Effector memory CD8-positive, alpha-beta T cell (primary cell): ENCODE data around the gene PPIH.
"Not testable (repeated sequence)": the region's sequence is repeated elsewhere in the genome, so short reads cannot be mapped to it uniquely, and the experiment has no call there.

Experiments used
- ATAC-seq: fragments of 150-1000 bp; cut with Tn5 transposase; replicated peaks from 2 replicates; pipeline ENCODE4 v1.10.0; 2021; ENCODE audit warnings: mild to moderate bottlenecking, moderate library complexity
- DNase-seq, 3 experiments: peaks; one replicate each; pipeline ENCODE4 v3.0.0; 2021
- H3K27ac Mint-ChIP-seq, 2 donors: one replicate each; pipeline ENCODE4 v1.8.0; 2022; ENCODE audit warnings: mild to moderate bottlenecking in 2 of 2, mixed read lengths in 2 of 2, moderate library complexity in 2 of 2
- H3K27me3 Mint-ChIP-seq, 2 donors: one replicate each; pipeline ENCODE4 v1.8.0; 2022; ENCODE audit warnings: mixed read lengths in 2 of 2
- H3K36me3 Mint-ChIP-seq: one replicate; pipeline ENCODE4 v1.8.0; 2022; ENCODE audit warnings: mild to moderate bottlenecking, moderate library complexity, mixed read lengths; ENCODE audit not compliant: insufficient read depth
- H3K4me1 Mint-ChIP-seq, 2 donors: one replicate each; pipeline ENCODE4 v1.8.0; 2022; ENCODE audit warnings: low read depth in 2 of 2, mixed read lengths in 2 of 2
- H3K4me3 Mint-ChIP-seq, 2 donors: one replicate each; pipeline ENCODE4 v1.8.0; 2022; ENCODE audit warnings: mild to moderate bottlenecking in 2 of 2, mixed read lengths in 2 of 2, moderate library complexity in 2 of 2
- H3K9me3 Mint-ChIP-seq, 2 donors: one replicate each; pipeline ENCODE4 v1.8.0; 2022; ENCODE audit warnings: mixed read lengths in 2 of 2

Gene PPIH

GRCh38 chr1:42690477-42691156, 32.4 kb downstream of the PPIH start:
- Mint-ChIP-seq H3K4me1 (peaks cover 46 to 83% of the 10 kb centered on the region in 2 donors), H3K36me3 (peaks cover 47% of the 10 kb centered on the region), H3K27ac (no peak overlapping the region), H3K4me3 (peak overlapping the region; percentile 17 to 95), H3K9me3 (no peaks in the 10 kb centered on the region), H3K27me3 (no peaks in the 10 kb centered on the region)
- peak; percentile 35 for ATAC-seq
- DNase-seq, result no peak

- Mint-ChIP-seq H3K9me3 (no peaks in the 10 kb centered on the region), H3K4me3 (peak overlapping the region in 1 of 2 donors; percentile 95)
These were observed 32.9 kb downstream of the PPIH start for GRCh38 chr1:42691157-42691498.

GRCh38 chr1:42692461-42692860, 34.2 kb downstream of the PPIH start:
- H3K9me3 Mint-ChIP-seq, result no peaks in the 10 kb centered on the region
- H3K27ac Mint-ChIP-seq, result peak overlapping the region; percentile 58 to 72
- H3K27me3 Mint-ChIP-seq, result no peaks in the 10 kb centered on the region
- ATAC-seq (no peak), DNase-seq (no peak)
- peak overlapping the region; percentile 2 to 95 for H3K4me3 Mint-ChIP-seq
- H3K36me3 Mint-ChIP-seq, result peaks cover 62% of the 10 kb centered on the region
- H3K4me1 Mint-ChIP-seq, result peaks cover 40 to 65% of the 10 kb centered on the region in 2 donors

More at GRCh38 chr1:42691157-42691498, 32.9 kb downstream of the PPIH start:
- ATAC-seq, result peak; percentile 32
- no peaks in the 10 kb centered on the region for H3K27me3 Mint-ChIP-seq
- no peak for DNase-seq
- peaks cover 53% of the 10 kb centered on the region for H3K36me3 Mint-ChIP-seq
- peaks cover 46 to 78% of the 10 kb centered on the region in 2 donors for H3K4me1 Mint-ChIP-seq
- no peak overlapping the region for H3K27ac Mint-ChIP-seq

DNA sequence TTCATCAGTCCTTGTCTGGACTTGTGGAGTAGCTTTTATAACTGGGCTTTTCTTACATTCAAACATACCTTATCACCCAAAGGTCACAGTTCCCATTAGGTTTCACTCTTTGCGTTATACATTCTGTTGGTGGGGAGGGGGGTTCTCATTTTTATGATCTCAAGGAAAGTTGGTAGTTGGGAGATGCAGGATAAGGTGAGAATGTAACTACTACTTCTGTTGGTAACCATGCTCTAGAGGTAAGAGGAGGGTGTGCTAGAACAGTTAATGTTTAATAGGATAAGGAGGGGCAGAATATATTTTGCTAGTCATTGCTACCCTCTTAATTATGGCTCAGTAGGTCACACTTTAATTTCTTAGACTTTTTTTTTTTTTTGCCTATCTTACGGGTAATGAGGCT, 34.7 kb downstream of the PPIH start:
- Mint-ChIP-seq H3K9me3 (no peaks in the 10 kb centered on the region), H3K27ac (peak overlapping the region; percentile 61 to 72), H3K4me3 (peak overlapping the region; percentile 2 to 95), H3K27me3 (no peaks in the 10 kb centered on the region), H3K36me3 (peaks cover 66% of the 10 kb centered on the region), H3K4me1 (peaks cover 35 to 60% of the 10 kb centered on the region in 2 donors)
- DNase-seq (no peak), ATAC-seq (no peak)

DNA sequence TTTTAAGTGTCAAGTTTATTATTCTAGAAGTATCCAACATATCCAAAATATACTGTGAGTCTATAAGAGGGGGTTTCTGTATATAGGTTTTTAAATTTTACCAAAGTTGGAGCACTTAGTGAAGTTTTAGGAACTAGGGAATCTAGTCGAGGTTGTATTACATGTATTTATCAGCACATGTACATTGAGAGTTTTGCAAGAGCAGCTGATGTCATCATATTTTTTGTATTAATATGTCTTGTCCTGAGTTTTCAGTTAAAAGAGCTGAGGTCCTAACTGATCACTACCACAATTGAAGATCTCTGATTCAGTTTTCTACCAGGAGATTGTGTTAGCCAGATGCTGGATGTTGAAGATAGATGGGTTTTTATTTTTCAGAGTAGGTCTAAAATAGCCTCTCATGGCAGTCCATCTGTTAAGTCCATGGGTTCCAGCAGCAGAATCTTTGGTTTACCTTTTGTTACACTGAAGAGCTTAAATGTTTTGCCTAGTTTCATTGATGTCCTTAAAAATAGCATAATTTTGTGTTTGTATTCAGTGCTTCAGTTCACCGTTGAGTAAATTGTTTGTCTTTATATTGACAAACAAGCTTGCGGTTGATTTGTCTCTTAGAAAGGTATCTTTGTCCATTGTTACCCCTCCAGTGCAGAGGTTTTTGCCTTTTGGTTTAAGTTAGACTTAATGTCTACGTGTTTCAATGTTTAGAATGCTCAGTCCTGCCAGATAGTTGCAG, 40.0 kb downstream of the PPIH start:
- H3K27ac Mint-ChIP-seq, result peak overlapping the region; percentile 45 to 74
- ATAC-seq, result no peak
- no peak overlapping the region for H3K4me3 Mint-ChIP-seq
- H3K9me3 Mint-ChIP-seq, result no peaks in the 10 kb centered on the region
- H3K36me3 Mint-ChIP-seq, result peaks cover 99% of the 10 kb centered on the region
- DNase-seq, result no peak
- peaks cover 9 to 17% of the 10 kb centered on the region in 2 donors for H3K4me1 Mint-ChIP-seq
- no peaks in the 10 kb centered on the region for H3K27me3 Mint-ChIP-seq

- no peaks in the 10 kb centered on the region for H3K27me3 Mint-ChIP-seq
- ATAC-seq (no peak), DNase-seq (no peak)
- H3K4me1 Mint-ChIP-seq, result peaks cover 6 to 8% of the 10 kb centered on the region in 2 donors
- H3K36me3 Mint-ChIP-seq, result peaks cover 99% of the 10 kb centered on the region
- H3K27ac Mint-ChIP-seq, result peak overlapping the region in 1 of 2 donors; percentile 45
- H3K4me3 Mint-ChIP-seq, result no peak overlapping the region
- no peaks in the 10 kb centered on the region for H3K9me3 Mint-ChIP-seq
These were observed 41.8 kb downstream of the PPIH start for GRCh38 chr1:42700006-42700405.

GRCh38 chr1:42703888-42704464, 45.8 kb downstream of the PPIH start:
- H3K27me3 Mint-ChIP-seq, result no peaks in the 10 kb centered on the region
- ATAC-seq, result no peak
- no peaks in the 10 kb centered on the region for H3K9me3 Mint-ChIP-seq
- H3K27ac Mint-ChIP-seq, result peak overlapping the region in 1 of 2 donors; percentile 84
- no peak overlapping the region for H3K4me3 Mint-ChIP-seq
- peaks cover 91% of the 10 kb centered on the region for H3K36me3 Mint-ChIP-seq
- DNase-seq, result no peak
- peaks cover 2 to 9% of the 10 kb centered on the region in 2 donors for H3K4me1 Mint-ChIP-seq

DNA sequence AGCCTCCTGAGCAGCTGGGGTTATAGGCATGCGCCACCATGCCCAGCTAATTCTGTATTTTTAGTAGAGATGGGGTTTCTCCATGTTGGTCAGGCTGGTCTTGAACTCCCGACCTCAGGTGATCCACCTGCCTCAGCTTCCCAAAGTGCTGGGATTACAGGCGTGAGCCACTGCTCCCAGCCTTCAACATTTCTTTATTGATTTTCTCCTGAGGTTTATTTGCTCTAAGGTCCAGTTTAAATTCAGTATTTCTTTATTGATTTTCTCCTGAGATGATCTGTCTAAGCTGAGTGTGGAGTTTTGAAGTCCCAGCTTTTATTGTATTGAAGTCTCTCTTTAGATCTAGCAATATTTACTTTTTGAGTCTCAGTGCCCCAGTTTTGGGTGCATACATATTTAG, 54.6 kb downstream of the PPIH start:
- H3K4me3 Mint-ChIP-seq, result not testable (repeated sequence)
- peaks cover 2 to 20% of the 10 kb centered on the region in 2 donors for H3K4me1 Mint-ChIP-seq

DNA sequence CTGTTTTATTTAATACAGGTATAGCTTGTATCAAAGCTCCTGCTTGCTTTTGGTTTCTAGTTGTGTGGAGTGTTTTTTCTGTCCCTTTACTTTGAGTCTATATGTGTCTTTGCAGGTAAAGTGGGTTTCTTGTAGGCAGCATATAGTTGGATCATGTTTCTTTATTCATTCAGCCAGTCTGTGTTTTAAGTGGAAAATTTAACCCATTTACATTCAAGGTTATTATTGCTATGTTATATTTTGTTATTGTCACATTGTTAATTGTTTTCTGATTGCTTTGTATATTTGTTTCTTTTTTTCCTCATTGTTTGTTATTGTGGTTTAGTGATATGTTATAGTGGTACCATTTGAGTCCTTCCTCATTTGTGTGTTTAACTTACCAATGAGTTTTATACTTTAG, 55.1 kb downstream of the PPIH start:
- no peak overlapping the region for H3K4me3 Mint-ChIP-seq
- no peak for DNase-seq
- H3K27me3 Mint-ChIP-seq, result no peaks in the 10 kb centered on the region
- ATAC-seq, result no peak
- H3K4me1 Mint-ChIP-seq, result peaks cover 2 to 20% of the 10 kb centered on the region in 2 donors
- H3K36me3 Mint-ChIP-seq, result peaks cover 30% of the 10 kb centered on the region
- peak overlapping the region in 1 of 2 donors; percentile 75 for H3K27ac Mint-ChIP-seq
- peaks cover 0 to 4% of the 10 kb centered on the region in 2 donors for H3K9me3 Mint-ChIP-seq

More for the DNA sequence above, 54.6 kb downstream of the PPIH start:
- not testable (repeated sequence) for DNase-seq, ATAC-seq, H3K9me3 Mint-ChIP-seq, H3K27me3 Mint-ChIP-seq
- H3K27ac Mint-ChIP-seq, result peak overlapping the region in 1 of 2 donors; percentile 75
- peaks cover 32% of the 10 kb centered on the region for H3K36me3 Mint-ChIP-seq

DNA sequence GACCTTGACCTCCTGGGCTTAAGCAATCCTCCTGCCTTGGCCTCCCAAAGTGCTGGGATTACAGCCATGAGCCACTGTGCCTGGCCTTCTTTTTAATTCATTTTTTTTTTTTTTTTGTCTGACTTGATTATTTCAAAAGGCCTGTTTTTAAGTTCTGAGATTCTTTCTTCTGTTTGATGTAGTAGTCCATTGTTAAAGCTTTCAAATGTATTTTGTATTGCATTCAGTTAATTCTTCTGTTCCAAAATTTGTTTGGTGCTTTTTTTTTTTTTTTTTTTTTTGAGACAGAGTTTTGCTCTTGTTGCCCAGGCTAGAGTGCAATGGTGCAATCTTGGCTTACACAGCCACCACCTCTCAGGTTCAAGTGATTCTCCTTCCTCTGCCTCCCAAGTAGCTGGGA, 56.2 kb downstream of the PPIH start:
- not testable (repeated sequence) for ATAC-seq, DNase-seq, H3K27ac Mint-ChIP-seq, H3K4me3 Mint-ChIP-seq, H3K9me3 Mint-ChIP-seq, H3K27me3 Mint-ChIP-seq
- Mint-ChIP-seq H3K36me3 (peaks cover 22% of the 10 kb centered on the region), H3K4me1 (peaks cover 2 to 17% of the 10 kb centered on the region in 2 donors)

DNA sequence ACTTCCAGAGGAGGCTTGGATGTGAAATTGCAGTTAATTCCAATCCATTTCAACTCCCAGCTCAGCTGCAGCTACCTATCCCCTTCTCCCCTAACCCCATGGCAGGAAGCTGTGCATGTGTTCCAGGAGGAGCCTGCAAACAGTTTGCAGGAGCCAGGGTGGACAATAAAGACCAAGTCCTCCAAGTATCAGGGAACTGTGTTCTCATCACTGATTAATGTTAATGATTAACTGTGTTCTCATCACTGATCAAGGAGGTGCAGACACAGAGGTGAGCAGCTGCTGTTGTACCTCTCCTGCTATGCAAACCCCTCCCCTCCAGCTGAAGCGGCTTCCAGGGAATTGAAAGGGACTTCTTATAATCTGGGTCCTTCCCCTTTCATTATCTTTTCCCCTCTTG, 62.6 kb downstream of the PPIH start:
- Mint-ChIP-seq H3K9me3 (peaks cover 0 to 2% of the 10 kb centered on the region in 2 donors), H3K36me3 (peaks cover 17% of the 10 kb centered on the region), H3K4me1 (peaks cover 0 to 10% of the 10 kb centered on the region in 2 donors), H3K4me3 (no peak overlapping the region), H3K27ac (no peak overlapping the region), H3K27me3 (no peaks in the 10 kb centered on the region)
- DNase-seq, result no peak
- ATAC-seq, result no peak

DNA sequence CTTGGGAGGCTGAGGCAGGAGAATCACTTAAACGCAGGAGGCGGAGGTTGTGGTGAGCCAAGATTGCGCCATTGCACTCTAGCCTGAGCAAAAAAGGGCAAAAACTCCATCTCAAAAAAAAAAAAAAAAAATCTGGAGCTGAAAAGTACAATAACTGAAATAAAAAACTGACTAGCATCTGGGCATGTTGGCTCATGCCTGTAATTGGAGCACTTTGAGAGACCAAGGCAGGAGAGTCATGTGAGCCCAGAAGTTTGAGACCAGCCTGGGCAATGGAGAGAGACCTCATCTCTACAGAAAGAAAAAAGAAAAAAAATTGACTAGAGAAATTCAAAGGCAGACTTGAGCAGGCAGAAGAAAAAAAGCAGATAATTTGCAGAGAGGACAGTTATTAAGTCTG, 63.7 kb downstream of the PPIH start:
- peaks cover 0 to 5% of the 10 kb centered on the region in 2 donors for H3K4me1 Mint-ChIP-seq
- no peak for DNase-seq
- no peak overlapping the region for H3K4me3 Mint-ChIP-seq
- peaks cover 21% of the 10 kb centered on the region for H3K36me3 Mint-ChIP-seq
- no peaks in the 10 kb centered on the region for H3K27me3 Mint-ChIP-seq
- H3K9me3 Mint-ChIP-seq, result no peaks in the 10 kb centered on the region
- peak overlapping the region in 1 of 2 donors; percentile 46 for H3K27ac Mint-ChIP-seq
- ATAC-seq, result no peak

DNA sequence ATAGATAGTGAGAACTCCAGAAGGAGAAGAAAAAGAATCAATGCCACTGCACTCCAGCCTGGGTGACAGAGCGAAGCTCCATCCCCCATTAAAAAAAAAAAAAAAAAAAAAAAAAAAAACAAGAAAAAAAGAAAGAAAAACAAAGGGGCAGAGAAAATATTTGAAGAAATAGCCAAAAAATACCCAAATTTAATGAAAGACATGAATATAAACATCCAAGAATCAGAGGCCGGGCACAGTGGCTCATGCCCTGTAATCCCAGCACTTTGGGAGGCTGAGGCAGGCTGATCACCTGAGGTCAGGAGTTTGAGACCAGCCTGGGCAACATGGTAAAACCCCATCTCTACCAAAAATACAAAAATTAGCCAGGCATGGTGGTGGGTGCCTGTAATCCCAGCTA, 64.2 kb downstream of the PPIH start:
- not testable (repeated sequence) for H3K27me3 Mint-ChIP-seq, DNase-seq, H3K4me1 Mint-ChIP-seq, H3K9me3 Mint-ChIP-seq, H3K4me3 Mint-ChIP-seq, ATAC-seq
- H3K36me3 Mint-ChIP-seq, result peaks cover 18% of the 10 kb centered on the region
- H3K27ac Mint-ChIP-seq, result peak overlapping the region in 1 of 2 donors; percentile 46
